Fibroblast of skin of right biceps (primary cell): Measurements from ENCODE around the gene RIN3.

ENCODE experiments used
- DNase-seq: peaks from one replicate; pipeline ENCODE4 v3.0.0-alpha.2; 2013

RIN3 gene

DNA sequence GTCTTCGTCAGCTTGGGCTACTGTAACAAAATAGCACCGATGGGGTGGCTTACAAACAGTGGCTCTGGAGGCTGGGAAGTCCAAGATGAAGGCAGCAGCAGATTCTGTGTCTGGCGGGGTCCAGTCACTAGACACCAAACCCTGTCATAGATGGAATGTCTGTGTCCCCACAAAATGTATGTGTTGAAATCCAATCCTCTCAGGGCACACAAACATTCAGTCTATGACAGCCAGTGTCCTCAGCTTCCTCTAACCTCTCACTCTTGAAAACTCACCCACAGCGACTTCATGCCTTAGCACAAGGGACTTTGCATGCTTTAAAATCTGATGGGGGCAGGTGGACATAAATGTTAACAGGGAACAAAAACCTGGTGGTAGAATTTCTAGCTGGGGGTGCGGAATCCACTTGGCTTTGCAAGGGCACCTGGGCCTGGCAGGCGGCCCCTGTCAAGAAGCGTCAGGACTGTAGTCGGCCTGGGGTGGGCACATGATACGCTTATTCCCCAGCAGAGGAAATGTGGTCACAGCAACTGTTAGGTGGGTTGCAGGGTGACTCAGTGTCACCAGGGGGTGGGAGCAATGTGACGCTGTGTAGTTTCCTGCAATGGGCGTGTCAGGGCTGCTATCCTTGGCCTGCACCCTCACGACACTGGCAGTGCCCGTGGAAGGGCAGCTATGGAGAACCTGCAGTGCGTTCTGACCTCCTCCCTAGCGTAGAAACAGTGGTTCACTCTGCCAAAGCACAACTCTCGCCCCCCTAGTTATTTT lies 17.7 kb downstream of the RIN3 start:
- DNase-seq, result no peak

DNA sequence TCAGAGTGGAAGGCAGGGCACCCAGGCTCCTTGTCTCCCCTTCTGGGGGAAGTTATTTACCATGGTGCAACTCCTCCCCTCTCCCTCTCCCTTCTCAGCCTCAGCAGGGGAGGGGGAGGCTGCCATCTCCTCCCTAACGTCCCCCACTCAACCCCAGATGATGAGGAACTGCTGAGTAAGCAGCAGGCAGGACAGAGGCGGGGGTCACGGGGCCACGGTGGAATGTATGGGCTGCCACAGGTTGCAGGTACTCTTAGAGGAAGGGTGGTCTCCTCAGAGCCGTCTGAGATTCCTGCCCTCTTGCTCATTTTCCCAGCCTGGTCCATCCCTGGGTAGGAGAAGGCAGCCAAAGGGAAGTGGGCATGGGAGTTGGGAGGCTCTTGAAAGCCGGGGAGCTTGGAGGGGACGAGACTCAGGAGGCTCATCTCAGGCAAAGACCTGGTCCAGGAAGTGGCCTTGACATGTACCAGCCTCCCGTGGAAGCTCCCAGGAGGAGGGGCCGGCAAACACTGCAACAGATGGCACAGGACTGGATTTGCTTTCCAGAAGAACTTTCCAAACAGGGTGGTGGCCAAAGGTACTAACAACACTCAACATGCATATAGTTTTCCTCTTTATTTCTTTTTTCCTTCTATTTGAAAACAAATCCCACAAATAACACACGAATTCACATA lies 19.0 kb downstream of the RIN3 start:
- DNase-seq, result no peak

DNA sequence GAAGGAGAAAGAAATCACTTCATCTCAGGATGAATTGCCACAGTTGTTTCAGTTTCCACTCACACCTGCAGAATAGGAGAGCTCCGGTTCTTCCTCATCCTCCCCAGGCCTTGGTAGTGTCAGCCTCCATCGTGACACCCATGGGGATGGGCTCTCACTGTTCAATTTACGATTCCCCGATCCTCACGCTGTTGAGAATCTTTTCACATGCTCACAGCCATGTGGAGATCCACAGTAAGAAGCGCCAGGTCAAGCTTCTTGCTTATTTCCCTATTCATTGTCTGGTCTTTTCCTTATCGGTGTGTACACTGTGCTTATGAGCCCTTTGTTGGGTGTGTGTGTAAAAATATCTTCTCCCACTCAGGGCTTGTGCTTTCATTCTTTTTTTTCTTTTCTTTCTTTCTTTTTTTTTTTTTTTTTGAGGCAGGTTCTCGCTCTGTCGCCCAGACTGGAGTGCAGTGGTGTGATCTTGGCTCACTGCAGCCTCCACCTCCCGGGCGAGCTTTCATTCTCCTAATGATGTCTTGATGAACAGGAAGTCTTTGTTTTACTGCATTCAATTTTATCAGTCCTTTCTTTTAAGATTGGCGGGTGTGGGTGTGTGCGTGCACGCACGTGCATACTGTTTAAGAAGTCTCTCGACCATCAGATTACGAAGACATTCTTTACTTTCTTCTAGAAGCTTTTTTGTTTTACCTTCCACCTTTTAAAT lies 21.5 kb downstream of the RIN3 start:
- DNase-seq, result no peak

DNA sequence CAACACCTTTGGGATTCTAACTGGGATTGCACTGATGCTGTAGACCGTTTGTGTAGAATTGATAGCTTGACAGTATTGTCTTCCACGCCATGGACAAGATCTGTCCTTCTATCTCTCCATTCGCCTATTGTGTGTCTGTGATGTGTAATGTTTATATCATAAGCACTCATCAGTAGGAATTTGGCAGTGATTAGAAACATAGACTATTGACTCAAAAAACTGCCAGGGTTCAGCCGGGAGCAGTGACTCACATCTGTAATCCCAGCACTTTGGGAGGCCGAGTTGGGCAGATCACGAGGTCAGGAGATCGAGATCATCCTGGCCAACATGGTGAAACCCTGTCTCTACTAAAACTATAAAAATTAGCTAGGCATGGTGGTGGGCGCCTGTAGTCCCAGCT lies 22.6 kb downstream of the RIN3 start:
- DNase-seq, result peak; percentile 87

DNA sequence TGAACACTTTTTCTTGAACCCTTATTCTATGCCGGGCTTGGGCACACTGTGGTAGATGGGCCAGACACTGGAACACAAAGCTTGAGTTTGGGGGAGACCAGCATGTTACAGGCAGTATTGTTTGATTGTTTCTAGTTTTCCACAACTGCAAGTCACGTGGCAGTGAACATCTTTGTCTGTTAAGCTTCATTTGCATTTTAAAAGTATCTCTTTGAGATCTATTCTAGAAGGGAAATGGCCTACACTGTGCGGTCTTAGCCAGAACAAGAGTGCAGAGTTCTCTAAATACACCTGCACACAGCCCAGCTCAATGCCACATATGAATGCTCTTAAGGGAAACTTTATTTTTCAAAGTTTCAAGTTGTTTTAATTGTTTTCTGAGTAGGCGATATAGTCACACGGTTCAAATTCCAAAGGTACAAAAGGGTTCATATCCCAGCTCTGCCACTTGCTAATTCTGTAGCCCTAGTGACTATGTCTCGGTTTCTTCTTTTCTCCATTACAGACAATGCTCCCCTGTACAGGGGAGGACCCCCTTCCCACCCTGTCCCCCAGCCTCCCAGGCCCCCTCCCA lies 24.9 kb downstream of the RIN3 start:
- no peak for DNase-seq

DNA sequence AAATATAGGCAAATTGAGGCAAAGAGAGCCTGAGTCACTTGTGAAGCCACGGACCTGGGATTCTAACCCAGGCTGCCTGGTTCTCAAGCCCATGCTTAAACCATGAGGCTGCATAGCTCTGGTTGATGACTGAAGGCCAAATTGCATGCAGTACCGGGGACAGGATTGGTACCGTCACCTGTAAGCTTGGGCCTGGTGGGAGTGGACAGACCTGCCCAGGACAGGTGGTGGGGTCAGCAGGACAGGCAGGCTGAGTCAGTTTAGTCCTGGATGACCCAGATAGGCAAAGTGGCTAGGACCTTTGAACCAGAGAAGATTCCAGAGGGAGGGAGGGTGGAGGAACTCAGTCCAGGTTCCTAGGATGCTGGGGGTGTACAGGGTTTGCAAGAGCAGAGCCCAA lies 25.8 kb downstream of the RIN3 start:
- no peak for DNase-seq

DNA sequence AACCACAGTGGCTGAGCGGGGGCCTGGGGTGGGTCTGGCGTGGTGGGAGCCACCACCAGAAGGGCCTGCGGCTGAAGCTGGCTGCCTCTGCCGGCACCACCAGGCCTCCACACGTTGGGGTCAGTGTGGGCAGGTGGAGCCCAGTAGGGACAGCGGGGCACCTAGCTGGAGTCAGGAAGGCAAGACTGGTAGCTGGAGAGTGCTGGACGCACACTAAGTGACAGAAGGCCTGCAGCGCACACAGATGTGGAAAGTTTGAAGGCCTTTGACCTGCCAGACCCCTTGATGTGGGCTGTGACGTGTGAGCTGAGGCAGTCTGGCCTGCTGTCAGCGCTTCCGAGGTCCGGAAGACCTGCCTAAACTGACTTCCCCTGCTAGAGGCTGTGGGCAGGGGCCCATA lies 26.3 kb downstream of the RIN3 start:
- no peak for DNase-seq

DNA sequence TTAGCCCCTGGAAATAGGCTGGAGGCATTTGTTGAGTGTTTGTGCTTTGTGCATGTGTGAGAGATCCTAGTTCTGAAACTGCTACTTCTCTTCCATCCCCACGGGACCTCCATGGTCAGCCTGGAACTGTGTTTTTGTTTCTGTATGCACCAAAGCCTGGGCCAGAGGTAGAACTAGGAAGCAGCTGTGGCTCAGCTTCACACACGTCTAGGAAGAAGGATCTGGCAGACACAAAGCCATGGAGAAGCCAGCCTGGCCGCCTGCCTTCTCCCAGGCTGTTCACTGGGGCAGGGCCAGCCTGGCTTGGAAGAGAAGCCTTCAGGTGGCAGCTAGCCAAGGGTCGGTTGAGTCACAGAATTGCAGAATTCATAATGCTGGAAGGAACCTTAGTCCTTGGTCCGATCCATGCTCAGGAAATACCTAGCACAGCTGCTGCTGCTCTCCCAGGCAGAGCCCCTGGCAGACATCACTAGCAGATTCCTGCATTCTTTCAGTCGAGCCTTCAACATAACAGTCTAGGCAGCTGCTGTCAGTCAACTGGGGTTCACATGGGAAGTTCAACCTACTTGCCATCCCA lies 27.0 kb downstream of the RIN3 start:
- peak; percentile 100 for DNase-seq

DNA sequence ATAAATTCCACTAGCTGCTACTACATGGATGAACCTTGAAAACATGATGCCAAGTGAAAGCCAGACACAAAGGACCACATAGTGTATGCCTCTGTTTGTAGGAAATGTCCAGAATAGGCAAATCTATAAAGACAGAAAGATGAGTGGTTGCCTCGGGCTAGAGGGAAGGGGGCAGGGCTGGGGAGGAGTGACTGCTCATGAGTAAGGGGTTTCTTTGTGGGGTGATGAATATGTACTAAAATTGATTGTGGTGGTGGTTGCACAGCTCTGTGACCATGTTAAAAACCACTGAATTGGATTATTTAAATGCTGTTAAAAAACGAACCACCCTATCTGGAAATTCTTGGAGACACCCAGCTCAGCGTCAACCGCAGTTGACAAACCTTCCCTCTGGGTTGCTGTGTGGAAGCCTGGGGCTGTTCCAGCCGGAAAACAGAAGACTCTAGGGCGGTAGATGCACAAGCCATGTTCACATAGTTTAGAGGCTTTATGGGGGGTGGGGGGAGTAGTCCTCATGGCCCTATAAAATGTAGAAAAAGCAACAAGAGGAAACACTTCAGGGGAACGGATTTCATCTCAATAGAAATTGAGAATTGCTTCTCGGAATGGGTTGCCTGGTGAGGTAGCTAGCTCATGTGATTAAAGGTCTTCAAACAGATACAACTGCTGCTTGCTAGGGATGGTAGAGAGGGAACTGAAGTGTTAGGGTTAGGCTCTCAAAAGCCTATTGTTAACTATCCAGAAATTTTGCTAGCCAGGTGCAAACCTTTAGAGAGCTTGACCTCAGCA lies 29.4 kb downstream of the RIN3 start:
- DNase-seq, result no peak

DNA sequence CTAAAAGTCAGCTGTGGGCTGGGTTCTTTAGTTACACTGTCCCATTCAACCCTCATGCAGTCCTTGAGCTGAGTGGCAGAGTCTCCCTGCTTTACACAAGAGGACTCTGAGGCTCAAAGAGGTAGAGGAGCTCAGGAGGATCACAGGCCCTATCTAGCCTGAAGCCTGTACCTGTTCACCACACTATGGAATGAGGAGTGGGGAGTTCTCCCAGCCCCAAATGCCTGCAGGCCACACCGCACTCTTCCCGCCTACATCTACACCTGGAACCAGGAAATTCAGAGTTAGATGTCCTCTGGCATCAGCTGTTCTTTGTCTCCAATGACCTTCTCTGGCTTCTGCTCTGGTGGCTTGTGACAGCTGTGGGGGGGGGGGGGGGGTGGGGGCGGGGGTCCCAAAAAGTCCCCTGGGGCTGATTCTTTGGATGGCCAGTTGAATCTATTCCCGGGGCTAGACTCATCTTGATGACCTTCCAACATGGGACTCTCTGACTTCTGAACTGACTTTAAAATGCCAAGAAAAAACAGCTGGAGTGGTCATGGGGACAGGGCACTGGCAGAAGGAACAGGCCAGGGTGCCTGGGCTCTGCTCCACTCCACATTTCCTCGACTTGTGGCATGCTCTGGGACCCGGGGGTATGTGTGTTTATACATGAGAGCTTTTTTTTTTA lies 30.6 kb downstream of the RIN3 start:
- no peak for DNase-seq

DNA sequence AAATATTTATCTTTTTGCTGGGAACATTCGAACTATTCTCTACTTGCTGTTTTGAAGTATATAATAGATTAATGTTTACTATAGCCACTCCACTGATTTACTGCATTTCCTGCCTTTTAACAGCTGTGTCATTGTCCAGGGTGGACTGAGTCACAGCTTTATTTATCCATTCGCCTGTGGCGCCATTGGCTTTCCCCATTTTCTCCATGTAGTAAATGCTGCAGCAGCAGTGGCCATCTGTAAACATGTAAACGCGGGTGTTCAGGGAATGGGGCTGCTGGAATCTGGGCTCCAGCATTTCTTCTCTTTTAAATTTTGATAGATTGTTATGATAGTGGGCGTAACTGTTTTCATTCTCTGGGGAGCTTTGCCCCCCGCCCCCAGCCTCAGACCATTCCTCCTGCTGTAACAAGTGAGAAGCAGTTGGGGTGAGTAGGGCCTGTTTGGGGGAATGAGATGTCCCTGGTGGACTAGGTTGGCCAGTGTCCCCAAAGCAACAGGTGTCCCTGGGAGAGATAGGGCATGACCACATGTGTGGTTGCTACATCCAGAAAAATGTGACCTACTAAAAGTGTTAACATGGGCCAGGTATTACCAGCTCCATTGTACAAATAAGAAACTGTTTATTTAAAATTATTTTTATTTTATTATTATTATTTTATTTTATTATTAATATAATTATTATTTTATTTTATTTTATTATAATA lies 32.9 kb downstream of the RIN3 start:
- DNase-seq, result peak; percentile 23

DNA sequence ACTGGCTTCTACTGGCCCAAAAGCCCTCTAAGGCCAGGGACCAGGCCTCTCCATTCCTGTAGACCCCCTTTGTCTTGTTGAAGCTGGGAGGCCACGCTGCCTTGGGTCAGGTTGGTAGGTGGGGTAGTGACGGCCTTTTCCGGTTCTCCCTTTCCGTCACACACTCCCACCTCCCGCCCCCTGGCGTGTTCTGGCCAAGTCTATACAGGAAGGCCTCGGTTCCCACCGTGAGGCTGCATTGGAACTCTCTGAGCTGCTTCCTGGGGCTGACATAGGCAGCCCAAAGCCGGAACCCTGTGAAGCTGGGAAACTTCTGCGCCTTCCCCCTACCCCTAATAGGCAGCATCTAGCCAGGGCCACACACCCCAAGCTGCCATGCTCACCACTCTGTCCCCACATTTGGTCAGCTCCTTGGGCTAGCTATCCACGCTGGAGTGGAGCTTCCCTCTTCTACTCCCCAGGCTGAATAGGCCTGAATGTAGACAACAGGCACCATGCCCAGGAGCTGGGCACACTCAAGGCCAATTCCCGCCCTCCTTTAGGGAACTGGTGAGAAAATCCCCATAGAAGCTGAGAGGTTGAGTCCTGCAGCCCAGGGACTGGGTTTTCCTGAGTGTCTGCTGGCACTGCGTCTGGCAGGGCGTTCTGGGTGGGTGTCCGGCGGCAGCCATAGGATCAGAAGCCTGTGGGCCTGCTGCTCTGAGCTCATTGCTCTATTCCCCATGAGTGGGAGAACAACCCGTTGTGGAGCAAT lies 35.7 kb downstream of the RIN3 start:
- no peak for DNase-seq

DNA sequence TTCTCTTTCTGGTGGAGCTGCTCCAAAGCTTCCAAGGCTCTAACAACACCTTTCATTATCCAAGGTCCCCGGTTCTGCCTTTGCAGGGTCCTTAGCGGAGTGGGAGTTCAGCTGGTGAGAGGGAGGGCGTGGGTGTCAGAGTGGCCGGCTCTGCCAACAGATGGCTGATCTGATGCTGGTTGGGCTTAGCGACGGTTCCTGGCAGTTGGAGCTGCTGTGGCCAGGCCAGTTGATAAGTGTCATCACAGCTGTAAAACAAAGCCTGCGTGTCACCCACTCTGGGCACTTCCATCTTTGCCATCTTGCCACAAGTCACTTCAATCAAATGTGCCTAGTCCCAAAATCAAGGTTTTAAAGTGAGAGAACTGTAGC lies 36.3 kb downstream of the RIN3 start:
- DNase-seq, result peak; percentile 53

DNA sequence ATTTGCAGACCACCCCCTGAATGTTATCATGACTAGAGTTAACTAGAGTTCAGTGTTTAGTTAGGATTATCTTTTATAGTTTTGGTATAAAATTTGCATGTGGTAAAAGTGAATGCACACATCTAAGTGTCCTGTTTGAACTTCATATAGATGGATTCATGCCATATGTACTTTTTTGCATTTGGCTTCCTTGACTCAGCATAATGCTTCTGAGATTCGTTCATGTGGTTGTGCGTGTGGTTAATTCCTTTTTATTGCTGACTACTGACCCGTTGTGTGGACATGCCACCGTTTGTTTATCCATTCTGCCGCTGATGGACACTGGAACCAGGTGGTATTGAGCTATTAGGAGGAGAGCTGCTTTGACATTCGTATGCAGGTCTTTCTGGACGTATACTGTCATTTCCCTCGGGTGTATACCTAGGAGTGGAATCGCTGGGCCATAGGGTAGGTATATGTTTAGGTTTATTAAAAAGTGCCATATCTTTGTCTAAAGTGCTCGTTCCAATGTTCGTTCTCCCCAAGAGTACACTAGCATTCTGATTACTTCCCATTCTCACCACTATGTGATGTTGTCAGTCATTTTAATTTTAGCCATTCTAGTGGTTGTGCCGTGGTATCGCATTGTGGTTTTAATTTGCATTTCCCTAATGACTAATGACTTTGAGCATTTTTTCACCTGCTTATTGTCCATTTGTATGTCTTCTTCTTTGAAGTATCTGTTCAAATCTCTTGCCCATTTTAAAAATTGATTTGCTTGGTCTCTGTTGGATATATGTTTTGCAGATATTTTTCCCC lies 37.7 kb downstream of the RIN3 start:
- DNase-seq, result no peak

DNA sequence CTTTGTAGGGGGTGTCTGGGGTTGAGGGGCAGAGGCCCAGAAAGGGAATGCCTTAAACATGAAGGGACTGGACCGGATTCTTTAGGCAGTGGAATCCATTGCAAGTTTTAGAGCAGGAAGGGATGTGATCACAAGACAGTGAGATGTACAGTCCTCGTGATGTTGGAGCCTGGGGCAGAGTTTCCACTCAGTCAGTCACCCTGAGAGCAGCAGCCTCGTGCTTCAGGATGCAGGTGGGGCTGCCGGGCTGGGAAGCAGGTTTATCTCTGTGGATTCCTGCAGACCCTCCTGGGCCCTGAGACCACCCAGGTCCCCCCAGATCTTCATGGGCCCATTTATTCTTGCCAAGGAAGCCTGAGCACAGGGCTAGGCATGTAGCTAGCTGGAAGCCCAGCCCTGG lies 38.5 kb downstream of the RIN3 start:
- no peak for DNase-seq

DNA sequence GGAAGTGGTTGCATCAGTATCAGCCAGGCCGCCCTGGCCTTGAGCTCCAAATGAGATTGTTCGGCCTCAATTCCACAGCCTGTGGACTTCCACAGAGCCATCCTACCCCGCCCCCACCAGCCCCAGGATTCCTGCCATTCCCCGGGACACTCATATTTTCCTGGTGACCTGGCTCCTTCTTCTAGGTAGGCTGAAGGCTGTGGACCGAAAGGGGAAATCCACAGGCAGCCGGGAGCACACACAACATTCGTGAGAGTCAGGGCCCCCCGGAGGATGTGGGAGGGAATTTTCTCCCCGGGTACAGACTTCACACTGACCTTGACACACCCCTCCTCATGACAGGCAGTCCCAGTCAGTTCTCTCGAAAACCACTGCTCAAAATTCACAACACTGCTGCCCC lies 39.9 kb downstream of the RIN3 start:
- peak; percentile 78 for DNase-seq

DNA sequence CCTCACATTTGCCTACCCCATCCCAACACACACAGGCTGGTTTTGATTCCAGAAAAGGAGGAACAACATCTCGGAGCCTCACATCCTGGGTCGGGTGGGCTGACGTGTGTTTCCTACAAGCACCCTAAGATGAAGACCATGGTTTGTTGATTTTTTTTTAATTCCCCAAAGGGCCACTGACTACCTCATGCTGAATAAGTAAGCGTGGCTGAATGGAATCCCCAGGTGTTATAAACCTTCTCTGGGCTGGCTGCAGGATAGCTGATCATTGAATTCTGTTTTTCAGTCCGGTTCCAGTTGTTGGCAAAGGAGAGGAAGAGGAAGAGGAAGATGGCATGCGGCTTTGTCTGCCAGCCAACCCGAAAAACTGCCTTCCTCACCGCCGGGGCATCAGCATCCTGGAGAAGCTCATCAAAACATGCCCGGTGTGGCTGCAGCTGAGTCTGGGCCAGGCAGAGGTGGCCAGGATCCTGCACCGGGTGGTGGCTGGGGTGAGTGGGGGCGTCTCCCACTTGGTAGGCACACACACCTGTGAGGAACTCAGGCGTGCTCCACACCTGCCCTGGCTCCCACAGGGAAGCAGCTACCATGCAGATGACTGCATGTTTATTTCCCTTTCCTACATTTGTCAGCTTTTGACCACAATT lies 42.0 kb downstream of the RIN3 start:
- no peak for DNase-seq

DNA sequence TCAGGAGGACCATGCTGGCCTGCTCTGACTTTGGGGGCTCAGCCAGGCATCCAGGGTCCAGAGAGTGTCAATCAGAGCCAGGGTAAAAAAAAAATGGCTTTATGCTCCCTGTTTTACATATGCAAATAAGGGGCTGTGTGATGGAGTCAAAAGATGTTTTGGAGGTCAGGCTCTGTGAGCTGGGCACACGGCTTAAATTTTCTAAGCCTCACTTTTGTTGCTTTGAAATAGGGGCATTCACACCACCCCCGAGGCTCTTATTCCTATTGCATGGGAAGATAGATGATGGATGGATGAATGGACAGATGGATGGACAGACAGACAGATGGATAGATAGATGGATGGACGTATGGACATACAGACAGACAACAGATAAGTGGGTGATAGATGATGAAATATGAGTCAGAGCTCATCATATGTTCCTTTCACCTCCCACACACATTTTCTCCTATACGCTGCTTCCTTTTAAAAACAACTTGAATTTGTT lies 42.7 kb downstream of the RIN3 start:
- DNase-seq, result no peak
